HCT116 (cell line): ENCODE data around the gene KAZN. TPM values are rescaled to one million over a fixed set of nuclear protein-coding genes. Genes with fewer than 3 reads are reported as not detected.

ENCODE experiments used
- ATAC-seq: fragments of 200-7000 bp; cut with Tn5 transposase; 2 replicates; pipeline ENCODE4 v1.9.1; 2020; ENCODE audit warnings: mild to moderate bottlenecking, moderate library complexity
- BruUV-seq: library from RNA; stranded (reverse); fragments of 400-500 nt; replicated peaks from 2 replicates; lab custom pipeline; 2021; lab: Mats Ljungman, UMichigan
- CTCF ChIA-PET: fragments of 300-600 bp; sonication (Branson Sonifier 250); formaldehyde crosslinking; loops from one replicate; lab custom pipeline; 2021; ENCODE audit warnings: antibody characterized with exemption; lab: Charles Lee
- POLR2A ChIA-PET: fragments of 300-600, 350-600 bp; sonication (Branson Sonifier 250); formaldehyde crosslinking; loops from one replicate; lab custom pipeline; 2021; ENCODE audit warnings: antibody characterized with exemption; lab: Charles Lee
- RAD21 ChIA-PET, 2 experiments: fragments of 300-600 bp; sonication (Branson Sonifier 250); formaldehyde crosslinking; loops; one replicate each; lab custom pipeline; 2023; ENCODE audit warnings: low total read pairs in 2 of 2; ENCODE audit not compliant: uncharacterized antibody in 2 of 2, unreplicated experiment in 2 of 2, low non-redundant PET in 1 of 2; lab: Charles Lee
- DNase-seq: peaks from one replicate; pipeline ENCODE4 v3.0.0-alpha.2; 2010; ENCODE audit warnings: low read depth, low spot score
- H2AFZ ChIP-seq: fragments of 200-600 bp; shearing (Covaris generic), sonication (generic); 2 replicates; pipeline ENCODE4 v1.6.1; 2017; ENCODE audit warnings: low read depth, mixed run types, mixed read lengths, antibody characterized with exemption, low read length; ENCODE audit not compliant: poor library complexity, severe bottlenecking
- H3K27ac ChIP-seq: 2 replicates; pipeline ENCODE4 v1.5.1; 2012; ENCODE audit warnings: low read depth, low read length
- H3K27me3 ChIP-seq: fragments of 200-600 bp; sonication (generic); 2 replicates; pipeline ENCODE4 v1.6.1; 2016; ENCODE audit warnings: mixed run types, low read length, mixed read lengths; ENCODE audit not compliant: insufficient read depth
- H3K36me3 ChIP-seq, 2 experiments: fragments of 200-500 bp in 1 of 2; fragments of 200-600 bp in 1 of 2; sonication (Bioruptor generic) in 1 of 2; sonication (generic) in 1 of 2; 2 replicates each; pipeline versions ENCODE4 v1.5.1 to v1.6.1; 2014 to 2016; ENCODE audit warnings: low read length in 2 of 2, inconsistent platforms in 1 of 2, mixed read lengths in 1 of 2, mixed run types in 1 of 2; ENCODE audit not compliant: insufficient read depth in 2 of 2, control insufficient read depth in 1 of 2
- H3K4me1 ChIP-seq, 2 experiments: fragments of 200-600 bp in 1 of 2; sonication (generic) in 1 of 2; 2 replicates each; pipeline versions ENCODE4 v1.5.1 to v1.6.1; 2012 to 2017; ENCODE audit warnings: low read length in 2 of 2, inconsistent platforms in 1 of 2, mild to moderate bottlenecking in 1 of 2, mixed read lengths in 1 of 2, mixed run types in 1 of 2, moderate library complexity in 1 of 2; ENCODE audit not compliant: insufficient read depth in 2 of 2, control insufficient read depth in 1 of 2
- H3K4me2 ChIP-seq: fragments of 200-600 bp; sonication (generic); 2 replicates; pipeline ENCODE4 v1.6.1; 2017; ENCODE audit warnings: mixed run types, low read length, mixed read lengths
- H3K4me3 ChIP-seq, 2 experiments: fragments of 200-600 bp in 1 of 2; sonication (generic) in 1 of 2; replicated peaks in 1 of 2; 2 replicates each; pipeline ENCODE4 v1.5.1; 2011 to 2016; ENCODE audit warnings: low read length in 2 of 2, control low read depth in 1 of 2, low read depth in 1 of 2, mild to moderate bottlenecking in 1 of 2, mixed read lengths in 1 of 2, mixed run types in 1 of 2
- H3K79me2 ChIP-seq: fragments of 200-600 bp; sonication (generic); 2 replicates; pipeline ENCODE4 v1.6.1; 2017; ENCODE audit warnings: mild to moderate bottlenecking, mixed run types, low read length, moderate library complexity, mixed read lengths; ENCODE audit not compliant: insufficient read depth
- H3K9ac ChIP-seq: fragments of 200-600 bp; sonication (generic); 2 replicates; pipeline ENCODE4 v1.6.1; 2016; ENCODE audit warnings: low read length, mixed read lengths
- H3K9me2 ChIP-seq: fragments of 200-600 bp; sonication (generic), shearing (Covaris generic); 2 replicates; pipeline ENCODE4 v1.6.1; 2017; ENCODE audit warnings: mixed run types, mild to moderate bottlenecking, moderate library complexity; ENCODE audit not compliant: insufficient read depth
- H3K9me3 ChIP-seq, 2 experiments: fragments of 200-500 bp in 1 of 2; fragments of 200-600 bp in 1 of 2; sonication (Bioruptor generic) in 1 of 2; sonication (generic) in 1 of 2; 2 replicates each; pipeline ENCODE4 v1.6.1; 2014 to 2017; ENCODE audit warnings: low read length in 2 of 2, mixed read lengths in 2 of 2, inconsistent platforms in 1 of 2, low read depth in 1 of 2, mild to moderate bottlenecking in 1 of 2, mixed run types in 1 of 2, moderate library complexity in 1 of 2; ENCODE audit not compliant: control insufficient read depth in 1 of 2, insufficient read depth in 1 of 2
- H4K20me1 ChIP-seq: fragments of 200-600 bp; sonication (generic), shearing (Covaris generic); 2 replicates; pipeline ENCODE4 v1.6.1; 2017; ENCODE audit warnings: mixed run types, mild to moderate bottlenecking, moderate library complexity; ENCODE audit not compliant: insufficient read depth
- CEBPB ChIP-seq: IDR thresholded peaks from 2 replicates; pipeline ENCODE4 v1.6.1; 2012; ENCODE audit warnings: low read depth
- EGR1 ChIP-seq: IDR thresholded peaks from 2 replicates; pipeline ENCODE4 v1.6.1; 2012; ENCODE audit warnings: low read depth
- ELF1 ChIP-seq: IDR thresholded peaks from 2 replicates; pipeline ENCODE4 v1.6.1; 2012; ENCODE audit warnings: low read depth, borderline replicate concordance
- EZH2phosphoT487 ChIP-seq: fragments of 200-600 bp; IDR thresholded peaks from 2 replicates; pipeline ENCODE4 v1.6.1; 2018; ENCODE audit warnings: antibody characterized with exemption, borderline replicate concordance
- POLR2AphosphoS5 ChIP-seq: IDR thresholded peaks from 2 replicates; pipeline ENCODE4 v1.6.1; 2011; ENCODE audit warnings: mild to moderate bottlenecking, low read depth, low read length, moderate library complexity
- SP1 ChIP-seq: IDR thresholded peaks from 2 replicates; pipeline ENCODE4 v1.6.1; 2012; ENCODE audit warnings: low read depth
- ZFX ChIP-seq: fragments of 450-650 bp; IDR thresholded peaks from 2 replicates; pipeline ENCODE4 v1.6.1; 2017
- intact Hi-C: fragments of 100-400 bp; cut with micrococcal nuclease; formaldehyde crosslinking; loops from 2 replicates; pipeline ENCODE4 v1.10.0; 2022
- total RNA-seq: library from RNA; stranded (reverse); gene quantifications from one replicate; pipeline ENCODE4 v1.2.1, GENCODE V29; 2021; ENCODE audit not compliant: unreplicated experiment
- TF ChIP-seq, protein P1 (sequence below), 3 experiments: fragments of 200-600 bp in 1 of 3; sonication (generic) in 1 of 3; IDR thresholded peaks in 2 of 3; conservative IDR thresholded peaks in 1 of 3; 2 replicates each; pipeline ENCODE4 v1.5.1; 2012 to 2017; ENCODE audit warnings: low read depth in 2 of 3, low read length in 2 of 3, antibody characterized with exemption in 1 of 3, borderline replicate concordance in 1 of 3, control low read depth in 1 of 3, mild to moderate bottlenecking in 1 of 3, mixed read lengths in 1 of 3, mixed run types in 1 of 3, moderate library complexity in 1 of 3; ENCODE audit not compliant: insufficient read depth in 1 of 3
- TF ChIP-seq, protein P2 (sequence below): IDR thresholded peaks from 2 replicates; pipeline ENCODE4 v1.6.1; 2011; ENCODE audit warnings: mild to moderate bottlenecking, low read length, moderate library complexity; ENCODE audit not compliant: insufficient replicate concordance; ENCODE audit errors: extremely low read depth
- TF ChIP-seq, protein P3 (sequence below): IDR thresholded peaks from 2 replicates; pipeline ENCODE4 v1.6.1; 2012

Gene KAZN
- total RNA-seq, 1 experiment from 2014 or later = 13.4 TPM

DNA sequence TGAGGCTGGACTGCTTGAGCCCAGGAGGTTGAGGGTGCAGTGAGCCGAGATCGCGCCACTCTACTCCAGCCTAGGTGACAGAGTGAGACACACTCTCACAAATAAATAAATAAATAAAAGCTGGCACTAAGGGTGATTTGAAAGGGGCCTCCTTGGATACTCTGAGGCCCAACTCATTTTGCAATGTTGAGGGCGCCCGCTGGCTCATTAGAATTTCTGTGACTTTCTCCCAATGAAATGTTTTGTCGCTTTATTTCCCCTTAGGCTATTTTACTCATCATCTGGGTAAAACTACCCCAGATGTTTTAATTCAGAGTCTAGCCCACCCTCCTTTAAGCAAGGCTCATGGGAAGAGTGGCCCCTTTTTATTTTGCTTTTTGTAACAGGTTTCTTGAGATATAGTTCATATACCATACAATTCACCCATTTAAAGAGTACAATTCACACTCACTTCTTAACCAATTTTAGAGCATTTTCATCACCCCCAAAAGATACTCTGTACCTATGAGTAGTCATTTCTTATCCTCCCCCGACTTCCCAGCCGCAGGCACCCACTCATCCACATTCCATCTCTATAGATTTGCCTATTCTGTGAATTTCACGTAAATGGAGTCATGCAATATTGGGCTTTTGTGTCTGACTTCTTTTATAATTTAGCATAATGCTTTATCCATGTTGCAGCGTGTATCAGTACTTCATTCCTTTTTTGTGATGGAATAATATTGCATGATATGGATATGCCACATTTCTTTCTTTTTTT is 259.1 kb downstream of the KAZN start:
- RAD21 ChIA-PET = no interaction called here
- no TSS peak for BruUV-seq
- peaks cover 84% of the 10 kb centered on the region for H3K27me3 ChIP-seq

DNA sequence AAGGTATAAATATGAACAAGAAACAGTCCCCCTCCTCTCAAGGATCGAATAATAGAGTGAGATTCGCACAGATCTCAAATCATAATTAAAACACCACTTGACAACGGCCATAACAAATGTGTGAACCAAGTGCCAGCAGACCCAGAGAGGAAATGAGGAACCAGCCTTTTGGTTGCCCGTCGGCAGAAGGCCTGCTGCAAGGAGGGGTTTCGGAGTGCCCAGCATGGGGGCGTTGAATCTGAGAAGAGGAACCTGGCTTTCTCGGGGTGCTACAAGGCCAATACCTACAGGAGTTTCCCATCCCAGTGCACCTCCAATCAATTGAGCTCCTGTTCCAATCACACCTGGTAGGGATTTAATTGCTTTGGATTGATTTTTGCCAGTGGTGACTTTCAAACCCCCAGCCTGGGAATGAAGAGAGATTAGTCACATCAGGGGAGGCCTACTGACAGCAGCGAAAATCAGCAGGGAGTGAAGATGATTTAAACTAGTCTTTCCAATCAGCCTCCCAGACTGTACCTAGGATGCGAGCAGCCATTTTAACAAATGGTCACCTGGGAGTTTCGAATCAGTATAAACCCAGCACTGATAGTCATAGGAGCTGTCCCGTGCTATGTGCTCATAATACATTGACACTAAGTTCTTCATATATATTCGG is 263.8 kb downstream of the KAZN start:
- Histone ChIP-seq H3K36me3 (no peaks in the 10 kb centered on the region), H3K79me2 (no peaks in the 10 kb centered on the region), H3K9me3 (no peaks in the 10 kb centered on the region), H3K27me3 (peaks cover 74% of the 10 kb centered on the region), H3K9me2 (no peaks in the 10 kb centered on the region), H3K27ac (no peak overlapping the region), H3K9ac (no peak overlapping the region), H2AFZ (no peak overlapping the region), H3K4me2 (no peak overlapping the region), H3K4me3 (no peak overlapping the region), H3K4me1 (no peaks in the 10 kb centered on the region), H4K20me1 (no peaks in the 10 kb centered on the region)
- POLR2A ChIA-PET = no interaction called here
- DNase-seq (no peak), ATAC-seq (no peak)
- RAD21 ChIA-PET = no interaction called here
- CTCF ChIA-PET = no interaction called here
- no TSS peak for BruUV-seq
- intact Hi-C loops = no loop called here
- TF ChIP-seq ELF1 = no peak
- TF ChIP-seq, protein P1, sequence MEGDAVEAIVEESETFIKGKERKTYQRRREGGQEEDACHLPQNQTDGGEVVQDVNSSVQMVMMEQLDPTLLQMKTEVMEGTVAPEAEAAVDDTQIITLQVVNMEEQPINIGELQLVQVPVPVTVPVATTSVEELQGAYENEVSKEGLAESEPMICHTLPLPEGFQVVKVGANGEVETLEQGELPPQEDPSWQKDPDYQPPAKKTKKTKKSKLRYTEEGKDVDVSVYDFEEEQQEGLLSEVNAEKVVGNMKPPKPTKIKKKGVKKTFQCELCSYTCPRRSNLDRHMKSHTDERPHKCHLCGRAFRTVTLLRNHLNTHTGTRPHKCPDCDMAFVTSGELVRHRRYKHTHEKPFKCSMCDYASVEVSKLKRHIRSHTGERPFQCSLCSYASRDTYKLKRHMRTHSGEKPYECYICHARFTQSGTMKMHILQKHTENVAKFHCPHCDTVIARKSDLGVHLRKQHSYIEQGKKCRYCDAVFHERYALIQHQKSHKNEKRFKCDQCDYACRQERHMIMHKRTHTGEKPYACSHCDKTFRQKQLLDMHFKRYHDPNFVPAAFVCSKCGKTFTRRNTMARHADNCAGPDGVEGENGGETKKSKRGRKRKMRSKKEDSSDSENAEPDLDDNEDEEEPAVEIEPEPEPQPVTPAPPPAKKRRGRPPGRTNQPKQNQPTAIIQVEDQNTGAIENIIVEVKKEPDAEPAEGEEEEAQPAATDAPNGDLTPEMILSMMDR (IDR thresholded peaks at IDR 0.05 in 2 of 3, conservative IDR thresholded peaks at IDR 0.05 in 1 of 3; ENCODE audit: borderline replicate concordance in 1 of 3, insufficient read depth in 1 of 3, low read depth in 2 of 3, low read length in 2 of 3) = no peak
- TF ChIP-seq, protein P2, sequence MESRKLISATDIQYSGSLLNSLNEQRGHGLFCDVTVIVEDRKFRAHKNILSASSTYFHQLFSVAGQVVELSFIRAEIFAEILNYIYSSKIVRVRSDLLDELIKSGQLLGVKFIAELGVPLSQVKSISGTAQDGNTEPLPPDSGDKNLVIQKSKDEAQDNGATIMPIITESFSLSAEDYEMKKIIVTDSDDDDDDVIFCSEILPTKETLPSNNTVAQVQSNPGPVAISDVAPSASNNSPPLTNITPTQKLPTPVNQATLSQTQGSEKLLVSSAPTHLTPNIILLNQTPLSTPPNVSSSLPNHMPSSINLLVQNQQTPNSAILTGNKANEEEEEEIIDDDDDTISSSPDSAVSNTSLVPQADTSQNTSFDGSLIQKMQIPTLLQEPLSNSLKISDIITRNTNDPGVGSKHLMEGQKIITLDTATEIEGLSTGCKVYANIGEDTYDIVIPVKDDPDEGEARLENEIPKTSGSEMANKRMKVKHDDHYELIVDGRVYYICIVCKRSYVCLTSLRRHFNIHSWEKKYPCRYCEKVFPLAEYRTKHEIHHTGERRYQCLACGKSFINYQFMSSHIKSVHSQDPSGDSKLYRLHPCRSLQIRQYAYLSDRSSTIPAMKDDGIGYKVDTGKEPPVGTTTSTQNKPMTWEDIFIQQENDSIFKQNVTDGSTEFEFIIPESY = no peak
- TF ChIP-seq, protein P3, sequence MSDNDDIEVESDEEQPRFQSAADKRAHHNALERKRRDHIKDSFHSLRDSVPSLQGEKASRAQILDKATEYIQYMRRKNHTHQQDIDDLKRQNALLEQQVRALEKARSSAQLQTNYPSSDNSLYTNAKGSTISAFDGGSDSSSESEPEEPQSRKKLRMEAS = no peak
- TF ChIP-seq CEBPB = no peak
- no peak for TF ChIP-seq POLR2AphosphoS5
- no peak for TF ChIP-seq ZFX
- no peak for TF ChIP-seq SP1

More for the DNA sequence above, 259.1 kb downstream of the KAZN start:
- POLR2A ChIA-PET = no interaction called here
- Histone ChIP-seq H3K4me2 (no peak overlapping the region), H3K9me3 (no peaks in the 10 kb centered on the region), H3K36me3 (no peaks in the 10 kb centered on the region), H3K4me1 (no peaks in the 10 kb centered on the region), H3K27ac (no peak overlapping the region), H3K9me2 (no peaks in the 10 kb centered on the region), H3K4me3 (no peak overlapping the region), H3K79me2 (no peaks in the 10 kb centered on the region), H2AFZ (no peak overlapping the region), H4K20me1 (no peaks in the 10 kb centered on the region), H3K9ac (no peak overlapping the region)
- intact Hi-C loops = no loop called here
- no peak for TF ChIP-seq EGR1
- TF ChIP-seq EZH2phosphoT487 = no peak
- TF ChIP-seq, protein P1 (IDR thresholded peaks at IDR 0.05 in 2 of 3, conservative IDR thresholded peaks at IDR 0.05 in 1 of 3; ENCODE audit: borderline replicate concordance in 1 of 3, insufficient read depth in 1 of 3, low read depth in 2 of 3, low read length in 2 of 3) = no peak
- ATAC-seq = no peak
- DNase-seq = no peak
- CTCF ChIA-PET = no interaction called here
